GM23338 (cell line): ENCODE data around the gene HIVEP3.

ENCODE experiments used
- CREB1 ChIP-seq: fragments of 250-450 bp; sonication (Bioruptor Pico); IDR thresholded peaks from 2 replicates; pipeline ENCODE4 v1.5.0; 2020; ENCODE audit warnings: low read depth, mild to moderate bottlenecking, moderate library complexity
- EZH2 ChIP-seq: fragments of 200-600 bp; sonication (generic); IDR thresholded peaks from one replicate; pipeline ENCODE4 v1.8.0; 2017; ENCODE audit warnings: antibody characterized with exemption, mild to moderate bottlenecking, low read depth; ENCODE audit not compliant: unreplicated experiment
- EZH2phosphoT487 ChIP-seq: fragments of 200-600 bp; sonication (generic); IDR thresholded peaks from one replicate; pipeline ENCODE4 v1.8.1; 2018; ENCODE audit warnings: antibody characterized with exemption; ENCODE audit not compliant: unreplicated experiment
- JUNB ChIP-seq: IDR thresholded peaks from one replicate; pipeline ENCODE4 v1.6.1; 2016; ENCODE audit warnings: antibody characterized with exemption; ENCODE audit not compliant: unreplicated experiment
- NANOG ChIP-seq: IDR thresholded peaks from 2 replicates; pipeline ENCODE4 v1.6.1; 2016; ENCODE audit warnings: antibody characterized with exemption, borderline replicate concordance
- POLR2AphosphoS5 ChIP-seq: IDR thresholded peaks from 2 replicates; pipeline ENCODE4 v1.6.1; 2016; ENCODE audit warnings: antibody characterized with exemption, low read depth
- TF ChIP-seq, protein P1 (sequence below), 2 experiments: fragments of 200-600 bp in 1 of 2; sonication (generic) in 1 of 2; conservative IDR thresholded peaks; 2 replicates each; pipeline versions ENCODE4 v1.5.1 to v1.6.1; 2016 to 2017; ENCODE audit warnings: antibody characterized with exemption in 2 of 2, low read depth in 2 of 2, mild to moderate bottlenecking in 2 of 2, moderate library complexity in 1 of 2
- TF ChIP-seq, protein P2 (sequence below): IDR thresholded peaks from one replicate; pipeline ENCODE4 v1.6.1; 2018; ENCODE audit warnings: antibody characterized with exemption; ENCODE audit not compliant: unreplicated experiment

DNA sequence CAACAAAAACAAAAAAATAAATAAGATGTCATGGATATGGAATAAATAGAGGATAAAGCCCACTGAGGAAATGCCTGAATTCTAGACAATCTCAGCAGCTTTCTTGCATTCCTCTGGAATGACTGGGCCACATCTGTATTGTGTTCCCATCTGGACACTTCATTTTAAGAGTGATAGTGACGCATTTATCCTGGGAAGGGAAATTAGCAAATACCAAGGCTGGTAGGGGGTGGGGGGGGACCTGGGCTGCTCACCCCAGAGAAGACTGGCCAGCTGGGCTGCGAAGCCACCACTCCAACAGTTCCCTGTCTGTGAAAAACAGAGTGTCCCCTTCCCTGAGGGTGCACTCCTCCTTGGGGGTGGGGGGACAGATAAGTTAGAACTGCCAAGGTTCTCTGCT lies 106.3 kb downstream of the HIVEP3 start:
- TF ChIP-seq, protein P1, sequence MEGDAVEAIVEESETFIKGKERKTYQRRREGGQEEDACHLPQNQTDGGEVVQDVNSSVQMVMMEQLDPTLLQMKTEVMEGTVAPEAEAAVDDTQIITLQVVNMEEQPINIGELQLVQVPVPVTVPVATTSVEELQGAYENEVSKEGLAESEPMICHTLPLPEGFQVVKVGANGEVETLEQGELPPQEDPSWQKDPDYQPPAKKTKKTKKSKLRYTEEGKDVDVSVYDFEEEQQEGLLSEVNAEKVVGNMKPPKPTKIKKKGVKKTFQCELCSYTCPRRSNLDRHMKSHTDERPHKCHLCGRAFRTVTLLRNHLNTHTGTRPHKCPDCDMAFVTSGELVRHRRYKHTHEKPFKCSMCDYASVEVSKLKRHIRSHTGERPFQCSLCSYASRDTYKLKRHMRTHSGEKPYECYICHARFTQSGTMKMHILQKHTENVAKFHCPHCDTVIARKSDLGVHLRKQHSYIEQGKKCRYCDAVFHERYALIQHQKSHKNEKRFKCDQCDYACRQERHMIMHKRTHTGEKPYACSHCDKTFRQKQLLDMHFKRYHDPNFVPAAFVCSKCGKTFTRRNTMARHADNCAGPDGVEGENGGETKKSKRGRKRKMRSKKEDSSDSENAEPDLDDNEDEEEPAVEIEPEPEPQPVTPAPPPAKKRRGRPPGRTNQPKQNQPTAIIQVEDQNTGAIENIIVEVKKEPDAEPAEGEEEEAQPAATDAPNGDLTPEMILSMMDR (conservative IDR thresholded peaks at IDR 0.05; ENCODE audit: low read depth in 2 of 2), result no peak
- TF ChIP-seq EZH2 (no peak), POLR2AphosphoS5 (no peak), NANOG (no peak), EZH2phosphoT487 (no peak), CREB1 (CRISPR knock-in tag) (no peak), JUNB (no peak)
- TF ChIP-seq, protein P2, sequence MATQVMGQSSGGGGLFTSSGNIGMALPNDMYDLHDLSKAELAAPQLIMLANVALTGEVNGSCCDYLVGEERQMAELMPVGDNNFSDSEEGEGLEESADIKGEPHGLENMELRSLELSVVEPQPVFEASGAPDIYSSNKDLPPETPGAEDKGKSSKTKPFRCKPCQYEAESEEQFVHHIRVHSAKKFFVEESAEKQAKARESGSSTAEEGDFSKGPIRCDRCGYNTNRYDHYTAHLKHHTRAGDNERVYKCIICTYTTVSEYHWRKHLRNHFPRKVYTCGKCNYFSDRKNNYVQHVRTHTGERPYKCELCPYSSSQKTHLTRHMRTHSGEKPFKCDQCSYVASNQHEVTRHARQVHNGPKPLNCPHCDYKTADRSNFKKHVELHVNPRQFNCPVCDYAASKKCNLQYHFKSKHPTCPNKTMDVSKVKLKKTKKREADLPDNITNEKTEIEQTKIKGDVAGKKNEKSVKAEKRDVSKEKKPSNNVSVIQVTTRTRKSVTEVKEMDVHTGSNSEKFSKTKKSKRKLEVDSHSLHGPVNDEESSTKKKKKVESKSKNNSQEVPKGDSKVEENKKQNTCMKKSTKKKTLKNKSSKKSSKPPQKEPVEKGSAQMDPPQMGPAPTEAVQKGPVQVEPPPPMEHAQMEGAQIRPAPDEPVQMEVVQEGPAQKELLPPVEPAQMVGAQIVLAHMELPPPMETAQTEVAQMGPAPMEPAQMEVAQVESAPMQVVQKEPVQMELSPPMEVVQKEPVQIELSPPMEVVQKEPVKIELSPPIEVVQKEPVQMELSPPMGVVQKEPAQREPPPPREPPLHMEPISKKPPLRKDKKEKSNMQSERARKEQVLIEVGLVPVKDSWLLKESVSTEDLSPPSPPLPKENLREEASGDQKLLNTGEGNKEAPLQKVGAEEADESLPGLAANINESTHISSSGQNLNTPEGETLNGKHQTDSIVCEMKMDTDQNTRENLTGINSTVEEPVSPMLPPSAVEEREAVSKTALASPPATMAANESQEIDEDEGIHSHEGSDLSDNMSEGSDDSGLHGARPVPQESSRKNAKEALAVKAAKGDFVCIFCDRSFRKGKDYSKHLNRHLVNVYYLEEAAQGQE, result no peak
